NCI-H2171 (cell line): ENCODE measurements around the gene CPT1A.

ENCODE experiments used
- DNase-seq: peaks from one replicate; lab custom pipeline; 2025; lab: John Stamatoyannopoulos, UW

The CPT1A gene

DNA sequence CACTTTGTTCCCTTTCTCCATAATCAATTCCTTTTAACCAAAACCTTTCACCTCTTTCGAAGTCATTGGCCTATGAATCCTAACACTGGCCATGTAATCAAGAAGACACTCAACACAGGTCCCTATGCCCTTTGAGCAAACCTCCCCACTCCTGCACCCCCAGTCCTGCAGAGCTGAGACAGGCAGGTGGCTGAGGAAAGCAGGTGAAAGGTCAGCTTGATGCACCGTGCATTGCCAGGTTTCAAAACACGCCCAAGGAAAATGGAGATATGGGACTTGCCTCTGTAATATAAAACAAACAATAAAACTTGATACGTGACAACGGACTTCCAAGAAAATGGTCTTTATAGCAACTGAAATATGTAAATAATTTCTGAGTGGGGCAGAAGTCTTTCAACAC, 10.6 kb downstream of the CPT1A start:
- no peak for DNase-seq

- DNase-seq = no peak
Observed at GRCh38 chr11:68829581-68829980, 12.1 kb downstream of the CPT1A start.

DNA sequence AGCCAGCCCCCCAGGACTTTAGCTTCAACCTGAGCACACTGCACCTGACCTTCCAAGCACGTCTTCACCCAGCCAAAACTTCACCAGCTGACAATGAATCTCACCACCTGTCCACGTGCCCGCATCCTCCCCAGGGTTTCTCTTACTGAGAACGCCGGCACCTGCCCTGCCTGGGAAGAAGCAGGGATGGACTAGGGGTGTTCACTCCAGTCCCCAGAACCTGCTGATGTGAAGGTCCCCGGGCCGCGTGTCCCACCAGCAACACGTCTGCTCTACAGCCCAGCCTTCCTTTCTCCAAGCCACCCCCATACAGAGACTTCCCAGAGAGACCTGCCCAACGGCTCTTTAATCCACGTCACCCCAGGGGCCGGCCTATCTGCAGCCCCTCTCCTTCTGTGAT, 12.8 kb downstream of the CPT1A start:
- no peak for DNase-seq

- no peak for DNase-seq
Observed at GRCh38 chr11:68828155-68828931, 13.4 kb downstream of the CPT1A start.

- DNase-seq = no peak
Observed at GRCh38 chr11:68827733-68828132, 14.0 kb downstream of the CPT1A start.

DNA sequence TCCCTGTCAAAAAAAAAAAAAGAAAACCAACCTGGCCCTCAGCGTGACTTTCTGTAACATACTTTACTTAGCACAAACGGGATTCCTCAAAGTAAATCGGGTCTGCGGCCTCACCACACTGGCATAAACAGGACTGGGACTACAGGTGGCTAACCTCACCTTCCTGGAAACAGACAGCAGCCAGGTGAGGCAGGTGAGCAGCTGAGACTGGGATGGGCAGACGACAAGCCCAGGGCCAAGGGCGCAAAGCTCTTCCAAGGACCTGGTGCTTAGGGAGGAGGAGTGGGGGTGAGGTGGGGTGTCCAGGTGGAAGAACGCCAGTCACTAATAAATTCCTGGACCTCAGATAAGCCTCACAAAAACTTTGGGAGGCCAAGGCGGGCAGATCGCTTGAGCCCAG, 15.0 kb downstream of the CPT1A start:
- no peak for DNase-seq

DNA sequence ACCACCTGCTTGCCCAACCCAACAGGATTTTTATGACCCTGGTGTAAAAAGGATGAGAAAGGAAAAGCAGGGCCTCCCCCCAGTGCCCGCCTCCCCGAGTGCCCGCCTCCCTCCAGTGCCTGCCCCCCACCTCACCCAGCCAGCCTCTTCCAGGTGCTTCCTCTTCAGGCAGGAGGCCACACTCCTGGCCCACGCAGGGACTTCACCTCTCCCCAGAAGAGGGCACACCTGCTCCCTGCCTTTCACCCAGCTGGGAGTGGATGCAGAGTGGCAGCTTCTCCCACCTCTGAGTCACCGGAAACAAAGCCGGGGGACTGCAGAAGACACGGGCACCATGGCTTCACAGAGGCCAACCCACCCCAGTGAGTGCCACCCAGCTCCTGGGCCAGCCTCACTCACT, 16.1 kb downstream of the CPT1A start:
- DNase-seq = no peak

GRCh38 chr11:68822546-68822945, 19.2 kb downstream of the CPT1A start:
- no peak for DNase-seq

- no peak for DNase-seq
Observed at GRCh38 chr11:68821670-68822069, 20.0 kb downstream of the CPT1A start.

DNA sequence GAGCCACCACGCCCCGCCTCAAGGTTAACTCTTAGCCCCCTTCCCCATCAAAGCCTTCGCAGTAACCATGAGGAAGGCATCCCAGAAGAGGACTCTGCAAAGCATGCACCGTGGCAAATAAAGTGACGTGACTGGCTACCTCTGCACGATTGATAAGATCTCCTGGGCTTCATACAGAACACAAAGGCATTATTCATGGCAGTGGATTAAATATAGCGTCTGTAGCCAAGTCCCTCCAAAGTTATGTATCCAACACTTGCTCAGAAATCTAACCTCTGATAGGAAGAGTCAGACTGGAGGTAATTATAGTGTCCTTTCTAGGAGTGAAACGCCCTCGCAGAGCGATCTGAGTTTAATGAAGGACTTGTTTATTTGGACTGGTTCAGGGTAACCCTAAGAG, 22.4 kb downstream of the CPT1A start:
- no peak for DNase-seq

GRCh38 chr11:68818181-68818580, 23.5 kb downstream of the CPT1A start:
- no peak for DNase-seq

DNA sequence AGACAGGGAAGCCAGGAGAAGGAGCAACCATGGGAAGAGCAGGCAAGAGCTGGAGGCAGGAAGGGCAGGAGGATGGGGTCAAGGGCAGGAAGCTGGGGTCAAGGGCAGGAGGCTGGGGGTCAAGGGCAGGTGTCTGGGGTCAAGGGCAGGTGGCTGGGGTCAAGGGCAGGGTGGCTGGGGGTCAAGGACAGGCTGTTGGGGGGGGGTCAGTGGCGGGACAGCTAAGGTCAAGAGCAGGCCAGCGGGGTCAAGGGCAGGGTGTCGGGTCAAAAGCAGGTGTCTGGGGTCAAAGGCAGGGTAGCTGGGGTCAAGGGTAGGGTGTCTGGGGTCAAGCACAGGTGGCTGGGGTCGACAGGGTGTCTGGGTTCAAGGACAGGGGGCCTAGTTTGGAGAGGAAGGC, 24.2 kb downstream of the CPT1A start:
- DNase-seq = no peak

GRCh38 chr11:68816917-68817419, 24.7 kb downstream of the CPT1A start:
- no peak for DNase-seq

GRCh38 chr11:68816251-68816776, 25.4 kb downstream of the CPT1A start:
- no peak for DNase-seq

GRCh38 chr11:68813773-68814172, 27.9 kb downstream of the CPT1A start:
- no peak for DNase-seq

DNA sequence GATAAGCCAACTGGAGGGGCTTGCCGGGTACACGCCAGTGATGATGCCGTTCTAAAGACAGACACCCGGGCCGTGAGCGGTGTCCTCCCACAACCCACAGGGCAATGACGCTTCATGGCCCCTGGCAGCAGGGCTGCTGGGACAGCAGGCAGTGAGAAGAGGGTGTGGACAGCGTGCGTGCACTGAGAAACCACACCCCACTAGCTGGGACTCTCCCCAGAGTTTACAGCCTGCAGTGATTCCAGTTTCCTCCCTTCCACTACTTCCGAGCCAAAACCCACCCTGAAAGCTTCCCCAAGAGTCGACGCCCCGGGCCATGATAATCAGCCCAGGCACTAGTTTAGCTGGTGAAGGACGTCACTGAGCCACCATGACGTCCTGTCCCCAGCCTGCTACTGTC, 29.2 kb downstream of the CPT1A start:
- DNase-seq = no peak

- DNase-seq = peak; percentile 20
Observed at GRCh38 chr11:68810164-68810563, 31.6 kb downstream of the CPT1A start.

DNA sequence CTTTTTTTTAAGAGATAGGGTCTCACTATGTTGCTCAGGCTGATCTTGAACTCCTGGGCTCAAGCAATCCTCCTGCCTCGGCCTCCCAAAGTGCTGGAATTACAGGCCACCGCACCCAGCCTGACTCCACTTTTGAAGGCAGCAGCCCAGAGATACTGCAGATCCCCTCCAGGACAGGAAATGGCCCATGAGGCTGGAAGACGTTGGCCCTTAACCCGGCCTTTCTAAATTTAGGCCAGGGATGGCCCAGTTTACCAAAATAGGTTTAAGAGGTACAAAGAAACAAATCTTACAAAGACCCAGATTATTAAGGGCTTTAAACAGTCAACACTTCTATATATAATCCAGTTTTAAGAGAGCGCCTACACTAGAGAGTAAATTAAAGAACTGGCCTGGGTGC, 32.2 kb downstream of the CPT1A start:
- DNase-seq = no peak

- DNase-seq = no peak
Observed at GRCh38 chr11:68808787-68809186, 32.9 kb downstream of the CPT1A start.

- no peak for DNase-seq
Observed at GRCh38 chr11:68806931-68807844, 34.5 kb downstream of the CPT1A start.

- no peak for DNase-seq
Observed at GRCh38 chr11:68804786-68805185, 36.9 kb downstream of the CPT1A start.

DNA sequence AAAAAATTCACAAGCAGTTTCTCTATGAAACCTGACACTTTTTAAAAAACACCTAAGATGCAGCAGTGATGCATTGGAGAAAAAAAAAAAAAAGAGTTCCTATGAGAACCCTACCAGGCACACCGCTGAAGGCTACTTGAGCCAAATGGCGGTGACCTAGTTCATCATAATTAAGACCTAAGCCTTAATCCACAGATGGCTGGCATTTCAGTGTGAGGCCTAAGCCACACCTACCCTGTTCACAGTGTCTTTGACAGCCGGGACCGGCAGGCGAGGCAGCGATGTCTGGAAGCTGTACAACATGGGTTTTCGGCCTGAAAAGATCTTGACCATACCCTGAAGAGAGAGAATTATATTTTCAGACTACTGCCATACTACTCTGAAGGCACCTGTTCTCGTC, 38.0 kb downstream of the CPT1A start:
- DNase-seq = no peak
